K562 (cell line): ENCODE results near the gene ZNF564. TPM values are rescaled to one million over a fixed set of nuclear protein-coding genes. Genes with fewer than 3 reads are reported as not detected.

Experiments used
- CHCHD3 ChIP-seq: fragments of 250-450 bp; sonication (Bioruptor Pico); IDR thresholded peaks from 2 replicates; pipeline ENCODE4 v2.1.2; 2022; ENCODE audit warnings: mild to moderate bottlenecking
- CTBP1 ChIP-seq: fragments of 450-650 bp; IDR thresholded peaks from 2 replicates; pipeline ENCODE4 v1.6.1; 2016; ENCODE audit warnings: borderline replicate concordance
- CTCFL ChIP-seq: IDR thresholded peaks from 2 replicates; pipeline ENCODE4 v1.6.1; 2011; ENCODE audit warnings: borderline replicate concordance, low read depth, mild to moderate bottlenecking, moderate library complexity, low read length; ENCODE audit not compliant: insufficient read depth, poor library complexity, severe bottlenecking
- E2F5 ChIP-seq: sonication (generic); formaldehyde crosslinking; IDR thresholded peaks from 2 replicates; pipeline ENCODE4 v1.8.0; 2022; ENCODE audit warnings: mild to moderate bottlenecking, missing genetic modification reagents
- FOXJ3 ChIP-seq: sonication (generic); formaldehyde crosslinking; IDR thresholded peaks from 2 replicates; pipeline ENCODE4 v1.4.0; 2020; ENCODE audit warnings: mild to moderate bottlenecking, missing genetic modification reagents
- L3MBTL2 ChIP-seq: fragments of 450-650 bp; IDR thresholded peaks from 2 replicates; pipeline ENCODE4 v1.6.1; 2016; ENCODE audit warnings: mild to moderate bottlenecking, moderate library complexity
- MED1 ChIP-seq: sonication (generic); formaldehyde crosslinking; IDR thresholded peaks from 2 replicates; pipeline ENCODE4 v1.8.1; 2023; ENCODE audit warnings: missing genetic modification reagents, borderline replicate concordance
- MEF2D ChIP-seq: conservative IDR thresholded peaks from 2 replicates; pipeline ENCODE4 v1.6.1; 2016; ENCODE audit warnings: low read depth, missing genetic modification characterization, missing compliant biosample characterization
- MYC ChIP-seq, 2 experiments: fragments of 250-450 bp in 1 of 2; sonication (Bioruptor Pico) in 1 of 2; IDR thresholded peaks; 2 replicates each; pipeline versions ENCODE4 v1.5.1 to v1.6.1; 2012 to 2021; ENCODE audit warnings: low read depth in 2 of 2, borderline replicate concordance in 1 of 2, improper control_type of control experiment in 1 of 2, low read length in 1 of 2, mild to moderate bottlenecking in 1 of 2, moderate library complexity in 1 of 2
- STAT6 ChIP-seq: sonication (generic); formaldehyde crosslinking; IDR thresholded peaks from 2 replicates; pipeline ENCODE4 v1.8.1; 2023; ENCODE audit warnings: mild to moderate bottlenecking, missing genetic modification reagents
- SUPT5H ChIP-seq: fragments of 450-650 bp; IDR thresholded peaks from 2 replicates; pipeline ENCODE4 v1.6.1; 2016
- TCF3 ChIP-seq: sonication (generic); formaldehyde crosslinking; IDR thresholded peaks from 2 replicates; pipeline ENCODE4 v1.4.0; 2020; ENCODE audit warnings: mild to moderate bottlenecking, missing genetic modification reagents
- XRCC4 ChIP-seq: IDR thresholded peaks from one replicate; pipeline ENCODE4 v1.6.1; 2011; ENCODE audit not compliant: insufficient read depth, insufficient read length; ENCODE audit errors: extremely low read depth
- ZNF384 ChIP-seq: IDR thresholded peaks from 2 replicates; pipeline ENCODE4 v1.6.1; 2012; ENCODE audit warnings: low read depth, low read length, improper control_type of control experiment
- ZNF583 ChIP-seq: fragments of 250-450 bp; sonication (Bioruptor Pico); IDR thresholded peaks from 2 replicates; pipeline ENCODE4 v1.4.0; 2020
- ZNF609 ChIP-seq: sonication (generic); formaldehyde crosslinking; IDR thresholded peaks from 2 replicates; pipeline ENCODE4 v1.8.1; 2023; ENCODE audit warnings: missing genetic modification reagents, mild to moderate bottlenecking, borderline replicate concordance
- ZNF668 ChIP-seq: fragments of 250-450 bp; sonication (Bioruptor Pico); IDR thresholded peaks from 2 replicates; pipeline ENCODE4 v1.8.0; 2022; ENCODE audit warnings: mild to moderate bottlenecking, inconsistent platforms
- ZNF79 ChIP-seq: fragments of 250-450 bp; sonication (Bioruptor Pico); IDR thresholded peaks from 2 replicates; pipeline ENCODE4 v1.4.0; 2020; ENCODE audit warnings: low read depth, mild to moderate bottlenecking, moderate library complexity
- polyA plus RNA-seq, 8 experiments: library from polyadenylated mRNA; depleted of rRNA in 4 of 8; stranded (reverse) in 5 of 8; unstranded in 3 of 8; fragments of >200 nt; fragmentation: Nextera tagmentation in 2 of 8; fragmentation: Illumina TruSeq in 1 of 8; extraction: Ambion mirVana in 2 of 8; extraction: Trizol in 1 of 8; gene quantifications; 2 replicates each; pipeline versions ENCODE4 v1.2.1 to v1.2.3, GENCODE V29; 2011 to 2014; ENCODE audit warnings: inconsistent platforms in 1 of 8, missing spikeins in 1 of 8
- total RNA-seq, 7 experiments: library from RNA; depleted of rRNA in 6 of 7; stranded (reverse); fragments of >200 nt in 6 of 7; fragmentation: Illumina TruSeq in 2 of 7; extraction: Trizol in 2 of 7; gene quantifications; 2 replicates each; pipeline versions ENCODE4 v1.2.1 to v1.2.3, GENCODE V29; 2011 to 2021; ENCODE audit warnings: low replicate concordance in 1 of 7

ZNF564 gene
- total and polyA plus RNA-seq, 9 of the 15 experiments (the other 6 are each of a cell fraction or from before 2014, with no cell fraction given), result 1.4 to 8.1 (median 5.6) TPM

GRCh38 chr19:12544401-12544876, 6.8 kb downstream of the ZNF564 start (continued):
- TF ChIP-seq CTCFL, result no peak
- peak; percentile 98 for TF ChIP-seq TCF3 (CRISPR knock-in tag)
- TF ChIP-seq MEF2D (tag), result no peak; the same call in 1 of the 2 replicates
- TF ChIP-seq ZNF609 (CRISPR knock-in tag), result 0 out of 2 replicates have a peak, but pooled peaks have one; percentile 35
- no peak for TF ChIP-seq FOXJ3 (CRISPR knock-in tag)
- no peak for TF ChIP-seq XRCC4
- no peak for TF ChIP-seq ZNF384
- TF ChIP-seq L3MBTL2, result peak; percentile 84
- TF ChIP-seq CHCHD3 (CRISPR knock-in tag), result no peak
- peak; percentile 91 for TF ChIP-seq MYC (IDR thresholded peaks at IDR 0.05; ENCODE audit: low read depth, low read length)
- no peak for TF ChIP-seq MYC (CRISPR knock-in tag; IDR thresholded peaks at IDR 0.05; ENCODE audit: borderline replicate concordance, low read depth)
- no peak for TF ChIP-seq E2F5 (CRISPR knock-in tag)
- TF ChIP-seq ZNF79, result no peak
- TF ChIP-seq CTBP1, result peak; percentile 67; the same call in 1 of the 2 replicates
- TF ChIP-seq MED1 (CRISPR knock-in tag), result no peak
- TF ChIP-seq ZNF583, result no peak; the same call in 1 of the 2 replicates
- no peak for TF ChIP-seq STAT6
- no peak for TF ChIP-seq SUPT5H
- TF ChIP-seq ZNF668 (CRISPR knock-in tag), result no peak
